Left colon (tissue), 2 donors: ENCODE measurements around the gene COL13A1. TPM values are rescaled to one million over a fixed set of nuclear protein-coding genes. Genes with fewer than 3 reads are reported as not detected.
A peak's percentile ranks its signal among the peaks of the same experiment; 100 is the strongest.

Source experiments
- ATAC-seq: fragments of 200-7000 bp; cut with Tn5 transposase; one replicate; pipeline ENCODE4 v1.9.1; 2020; ENCODE audit warnings: mild to moderate bottlenecking, moderate library complexity
- DNase-seq, 2 donors: peaks; one replicate each; pipeline ENCODE4 v3.0.0-alpha.2; 2020
- intact Hi-C, 2 donors: fragments of 100-400 bp; cut with DNase I in 1 of 2; cut with micrococcal nuclease in 1 of 2; formaldehyde crosslinking; loops; one replicate each; pipeline versions ENCODE4 v1.11.2 to v1.14.0; 2022; cut with DNase I, micrococcal nuclease
- total RNA-seq, 2 donors: library from RNA; stranded (reverse); fragmentation: NEBNext Ultra II Directional; extraction: Animal tissue kit (Norgen Biotek cat#: 25700); gene quantifications; one replicate each; pipeline ENCODE4 v1.2.1, GENCODE V29; 2021
- donor health status: DM: no; HTN: no; CAD: no.
- donor health status: DM: yes; HTN: yes; CAD: no.

Gene COL13A1
- total RNA-seq, 2 donors from 2014 or later: 0.70 to 1.4 TPM

- no peak for ATAC-seq
Observed at GRCh38 chr10:69838418-69838817, 36.7 kb downstream of the COL13A1 start.

GRCh38 chr10:69838853-69839252 is 37.1 kb downstream of the COL13A1 start:
- no peak for ATAC-seq
- no peak for DNase-seq
- intact Hi-C loops: no loop called here

More at GRCh38 chr10:69838418-69838817, 36.7 kb downstream of the COL13A1 start:
- no peak for DNase-seq
- intact Hi-C loops: no loop called here

- no peak for ATAC-seq
- intact Hi-C loops: no loop called here
- DNase-seq: no peak
Observed at GRCh38 chr10:69839696-69840345, 38.1 kb downstream of the COL13A1 start.

GRCh38 chr10:69840773-69841172 is 39.1 kb downstream of the COL13A1 start:
- intact Hi-C loops: no loop called here
- ATAC-seq (no peak), DNase-seq (no peak)

- ATAC-seq (no peak), DNase-seq (no peak)
- intact Hi-C loops: no loop called here
Observed at GRCh38 chr10:69842020-69842419, 40.3 kb downstream of the COL13A1 start.

GRCh38 chr10:69842882-69843281 is 41.2 kb downstream of the COL13A1 start:
- intact Hi-C loops: no loop called here
- DNase-seq: no peak

GRCh38 chr10:69843923-69844322 is 42.2 kb downstream of the COL13A1 start:
- DNase-seq: no peak
- ATAC-seq: no peak
- intact Hi-C loops: no loop called here

More at GRCh38 chr10:69842882-69843281, 41.2 kb downstream of the COL13A1 start:
- no peak for ATAC-seq

GRCh38 chr10:69844698-69845097 is 43.0 kb downstream of the COL13A1 start:
- DNase-seq: no peak
- intact Hi-C loops: no loop called here
- peak; percentile 80 for ATAC-seq

GRCh38 chr10:69845574-69846292 is 44.0 kb downstream of the COL13A1 start:
- ATAC-seq (peak; percentile 92), DNase-seq (peak; percentile 76 to 85)
- intact Hi-C loops: no loop called here

- peak in 1 of 2 donors; percentile 31 for DNase-seq
- intact Hi-C loops: no loop called here
- peak; percentile 17 for ATAC-seq
Observed at GRCh38 chr10:69846293-69846921, 44.7 kb downstream of the COL13A1 start.

- intact Hi-C loops: no loop called here
- ATAC-seq: no peak
Observed at GRCh38 chr10:69847458-69847857, 45.8 kb downstream of the COL13A1 start.

GRCh38 chr10:69847883-69848282 is 46.2 kb downstream of the COL13A1 start:
- no peak for ATAC-seq
- DNase-seq: no peak
- intact Hi-C loops: no loop called here

More at GRCh38 chr10:69847458-69847857, 45.8 kb downstream of the COL13A1 start:
- DNase-seq: no peak

- intact Hi-C loops: no loop called here
- ATAC-seq: no peak
- no peak for DNase-seq
Observed at GRCh38 chr10:69848454-69848853, 46.7 kb downstream of the COL13A1 start.

- no peak for ATAC-seq
- intact Hi-C loops: no loop called here
Observed at GRCh38 chr10:69849825-69850224, 48.1 kb downstream of the COL13A1 start.

GRCh38 chr10:69850440-69850839 is 48.7 kb downstream of the COL13A1 start:
- intact Hi-C loops: no loop called here
- ATAC-seq (no peak), DNase-seq (no peak)

More at GRCh38 chr10:69849825-69850224, 48.1 kb downstream of the COL13A1 start:
- DNase-seq: no peak

GRCh38 chr10:69851306-69851705 is 49.6 kb downstream of the COL13A1 start:
- intact Hi-C loops: no loop called here

GRCh38 chr10:69853064-69853463 is 51.4 kb downstream of the COL13A1 start:
- intact Hi-C loops: no loop called here
- DNase-seq: no peak
- ATAC-seq: no peak

More at GRCh38 chr10:69851306-69851705, 49.6 kb downstream of the COL13A1 start:
- DNase-seq: no peak
- ATAC-seq: no peak

GRCh38 chr10:69854511-69855345 is 53.0 kb downstream of the COL13A1 start:
- ATAC-seq (peak; percentile 78), DNase-seq (peak in 1 of 2 donors; percentile 18)
- intact Hi-C loops: no loop called here
